Ectodermal cell (in vitro differentiated cells): ENCODE results near the gene AAK1.
A peak's percentile ranks its signal among the peaks of the same experiment; 100 is the strongest.
"Not testable (repeated sequence)": the region's sequence is repeated elsewhere in the genome, so short reads cannot be mapped to it uniquely, and the experiment has no call there.

ENCODE experiments used
- H3K27ac ChIP-seq: 2 replicates; pipeline ENCODE4 v1.7.0; 2013; ENCODE audit warnings: mild to moderate bottlenecking, low read depth, low read length; ENCODE audit not compliant: insufficient read depth, poor library complexity, severe bottlenecking
- H3K27me3 ChIP-seq: 2 replicates; pipeline ENCODE4 v1.7.0; 2013; ENCODE audit warnings: mild to moderate bottlenecking, low read length; ENCODE audit not compliant: insufficient read depth, control insufficient read depth, poor library complexity, severe bottlenecking
- H3K36me3 ChIP-seq: one replicate; pipeline ENCODE4 v1.7.0; 2013; ENCODE audit warnings: low read length; ENCODE audit not compliant: control insufficient read depth, insufficient read depth
- H3K4me1 ChIP-seq: one replicate; pipeline ENCODE4 v1.7.0; 2013; ENCODE audit warnings: low read length; ENCODE audit not compliant: control insufficient read depth, insufficient read depth
- H3K4me3 ChIP-seq: 2 replicates; pipeline ENCODE4 v1.7.0; 2013; ENCODE audit warnings: low read depth, low read length, control low read depth; ENCODE audit not compliant: insufficient read depth
- H3K9me3 ChIP-seq: 2 replicates; pipeline ENCODE4 v1.7.0; 2013; ENCODE audit warnings: mild to moderate bottlenecking, low read length, moderate library complexity; ENCODE audit not compliant: control insufficient read depth
- WGBS, 2 experiments: methylation state at CpG; one replicate each; pipeline ENCODE4 v1.1.7; 2013; ENCODE audit warnings: missing lambda C conversion rate in 2 of 2; 5-methylcytosine and 5-hydroxymethylcytosine counted together

AAK1 gene

GRCh38 chr2:69436596-69436937, 207.0 kb downstream of the AAK1 start:
- Histone ChIP-seq H3K27ac (peak overlapping the region; percentile 70), H3K4me3 (peak overlapping the region; percentile 90), H3K4me1 (peaks cover 11% of the 10 kb centered on the region), H3K27me3 (no peaks in the 10 kb centered on the region), H3K36me3 (no peaks in the 10 kb centered on the region), H3K9me3 (no peaks in the 10 kb centered on the region)
- 13 to 17% methylated on average over 5 of the region's 5 CpGs for WGBS, 2 experiments

GRCh38 chr2:69434753-69435152, 208.8 kb downstream of the AAK1 start:
- WGBS, 2 experiments: 84 to 88% methylated on average over 4 to 5 of the region's 5 CpGs
- Histone ChIP-seq H3K9me3 (no peaks in the 10 kb centered on the region), H3K27me3 (no peaks in the 10 kb centered on the region), H3K4me3 (no peak overlapping the region), H3K36me3 (peaks cover 4% of the 10 kb centered on the region), H3K27ac (no peak overlapping the region), H3K4me1 (peaks cover 11% of the 10 kb centered on the region)

GRCh38 chr2:69429491-69430183, 213.9 kb downstream of the AAK1 start:
- 91 to 95% methylated on average over 6 of the region's 6 CpGs for WGBS, 2 experiments
- Histone ChIP-seq H3K4me1 (no peaks in the 10 kb centered on the region), H3K36me3 (peaks cover 4% of the 10 kb centered on the region), H3K27ac (no peak overlapping the region), H3K4me3 (no peak overlapping the region), H3K9me3 (no peaks in the 10 kb centered on the region), H3K27me3 (no peaks in the 10 kb centered on the region)

- WGBS, 2 experiments: 83 to 97% methylated on average over 1 of the region's 2 CpGs
- Histone ChIP-seq H3K9me3 (no peaks in the 10 kb centered on the region), H3K27ac (no peak overlapping the region), H3K4me3 (no peak overlapping the region), H3K4me1 (no peaks in the 10 kb centered on the region), H3K27me3 (no peaks in the 10 kb centered on the region), H3K36me3 (peaks cover 4% of the 10 kb centered on the region)
Observed at GRCh38 chr2:69428981-69429380, 214.6 kb downstream of the AAK1 start.

GRCh38 chr2:69424419-69424818, 219.1 kb downstream of the AAK1 start:
- no peaks in the 10 kb centered on the region for H3K27me3 ChIP-seq
- H3K27ac ChIP-seq: no peak overlapping the region
- no peaks in the 10 kb centered on the region for H3K4me1 ChIP-seq
- H3K9me3 ChIP-seq: no peaks in the 10 kb centered on the region
- H3K36me3 ChIP-seq: no peaks in the 10 kb centered on the region
- WGBS, 2 experiments: 98 to 100% methylated on average over 2 of the region's 2 CpGs
- no peak overlapping the region for H3K4me3 ChIP-seq

GRCh38 chr2:69422198-69422597, 221.3 kb downstream of the AAK1 start:
- Histone ChIP-seq H3K9me3 (no peaks in the 10 kb centered on the region), H3K27me3 (no peaks in the 10 kb centered on the region), H3K4me1 (no peaks in the 10 kb centered on the region), H3K36me3 (peaks cover 10% of the 10 kb centered on the region), H3K27ac (no peak overlapping the region), H3K4me3 (no peak overlapping the region)

- peaks cover 14% of the 10 kb centered on the region for H3K36me3 ChIP-seq
- H3K27me3 ChIP-seq, H3K4me3 ChIP-seq, H3K9me3 ChIP-seq, H3K27ac ChIP-seq, H3K4me1 ChIP-seq: not testable (repeated sequence)
- WGBS, 2 experiments: 83 to 97% methylated on average over 6 to 7 of the region's 7 CpGs
Observed at GRCh38 chr2:69419111-69419510, 224.4 kb downstream of the AAK1 start.

- Histone ChIP-seq H3K36me3 (peaks cover 14% of the 10 kb centered on the region), H3K4me1 (no peaks in the 10 kb centered on the region), H3K27me3 (no peaks in the 10 kb centered on the region), H3K4me3 (no peak overlapping the region), H3K27ac (no peak overlapping the region), H3K9me3 (no peaks in the 10 kb centered on the region)
- WGBS, 2 experiments: 83 to 100% methylated on average over 1 of the region's 1 CpG
Observed at GRCh38 chr2:69416147-69416546, 227.4 kb downstream of the AAK1 start.
